Panc1 (cell line): ENCODE measurements around the gene POLA1. TPM values are rescaled to one million over a fixed set of nuclear protein-coding genes. Genes with fewer than 3 reads are reported as not detected.
A peak's percentile ranks its signal among the peaks of the same experiment; 100 is the strongest.

Experiments used
- ATAC-seq: fragments of 200-7000 bp; cut with Tn5 transposase; 2 replicates; pipeline ENCODE4 v1.9.1; 2020; ENCODE audit warnings: mild to moderate bottlenecking, moderate library complexity
- BruUV-seq: library from RNA; stranded (reverse); fragments of 400-500 nt; replicated peaks from 2 replicates; lab custom pipeline; 2021; lab: Mats Ljungman, UMichigan
- CTCF ChIA-PET: fragments of 300-600 bp; sonication (Branson Sonifier 250); formaldehyde crosslinking; loops from one replicate; lab custom pipeline; 2022; ENCODE audit warnings: antibody characterized with exemption; lab: Charles Lee
- POLR2A ChIA-PET: fragments of 300-600 bp; sonication (Branson Sonifier 250); formaldehyde crosslinking; loops from one replicate; lab custom pipeline; 2022; ENCODE audit warnings: antibody characterized with exemption; lab: Charles Lee
- DNase-seq: peaks from one replicate; pipeline ENCODE4 v3.0.0-alpha.2; 2010; ENCODE audit warnings: low read depth, low spot score
- H3K27ac ChIP-seq: 2 replicates; pipeline ENCODE4 v1.5.1; 2011; ENCODE audit warnings: mild to moderate bottlenecking, low read length, inconsistent platforms
- H3K27me3 ChIP-seq: fragments of 200-500 bp; sonication (Bioruptor generic); 2 replicates; pipeline ENCODE4 v1.6.0; 2014; ENCODE audit warnings: low read length, inconsistent platforms; ENCODE audit not compliant: control insufficient read depth, insufficient read depth
- H3K36me3 ChIP-seq: fragments of 200-500 bp; sonication (Bioruptor generic); 2 replicates; pipeline ENCODE4 v1.5.1; 2014; ENCODE audit warnings: inconsistent platforms, mild to moderate bottlenecking, low read length, moderate library complexity; ENCODE audit not compliant: control insufficient read depth, insufficient read depth
- H3K4me1 ChIP-seq: 2 replicates; pipeline ENCODE4 v1.5.1; 2011; ENCODE audit warnings: inconsistent platforms, mild to moderate bottlenecking, low read length, moderate library complexity; ENCODE audit not compliant: control insufficient read depth, insufficient read depth
- H3K4me3 ChIP-seq, 2 experiments: 2 replicates each; pipeline ENCODE4 v1.5.1; 2011 to 2012; ENCODE audit warnings: low read depth in 2 of 2, low read length in 2 of 2, mild to moderate bottlenecking in 2 of 2, inconsistent platforms in 1 of 2, moderate library complexity in 1 of 2
- H3K9me3 ChIP-seq: fragments of 200-500 bp; sonication (Bioruptor generic); 2 replicates; pipeline ENCODE4 v1.5.1; 2014; ENCODE audit warnings: low read depth, mild to moderate bottlenecking, inconsistent platforms, low read length, moderate library complexity; ENCODE audit not compliant: control insufficient read depth, insufficient read depth
- POLR2AphosphoS5 ChIP-seq: IDR thresholded peaks from 2 replicates; pipeline ENCODE4 v1.6.1; 2012; ENCODE audit warnings: mild to moderate bottlenecking, low read depth, low read length, moderate library complexity
- SIN3A ChIP-seq: IDR thresholded peaks from 2 replicates; pipeline ENCODE4 v1.6.1; 2012; ENCODE audit warnings: low read depth, mild to moderate bottlenecking, low read length, moderate library complexity, borderline replicate concordance; ENCODE audit not compliant: insufficient read depth
- TCF7L2 ChIP-seq: IDR thresholded peaks from 2 replicates; pipeline ENCODE4 v1.6.1; 2011; ENCODE audit warnings: mild to moderate bottlenecking, low read depth, low read length, inconsistent platforms
- in situ Hi-C: cut with HindIII; loops from 2 replicates; pipeline ENCODE4 v1.10.0; 2016; ENCODE audit warnings: low sequenced_read_pairs, low pct_unique_long_range_greater_than_20kb
- intact Hi-C: fragments of 100-400 bp; cut with micrococcal nuclease; formaldehyde crosslinking; loops from one replicate; pipeline ENCODE4 v1.10.0; 2022; ENCODE audit not compliant: unreplicated experiment
- total RNA-seq: library from RNA; stranded (reverse); gene quantifications from one replicate; pipeline ENCODE4 v1.2.1, GENCODE V29; 2021; ENCODE audit not compliant: unreplicated experiment
- TF ChIP-seq, protein P1 (sequence below), 2 experiments: IDR thresholded peaks; 2 replicates each; pipeline ENCODE4 v1.6.1; 2011 to 2012; ENCODE audit warnings: low read depth in 2 of 2, control low read depth in 1 of 2, low read length in 1 of 2, mild to moderate bottlenecking in 1 of 2, moderate library complexity in 1 of 2; ENCODE audit not compliant: insufficient read depth in 1 of 2
- TF ChIP-seq, protein P2 (sequence below): fragments of 450-650 bp; IDR thresholded peaks from 2 replicates; pipeline ENCODE4 v1.5.1; 2017; ENCODE audit warnings: mild to moderate bottlenecking

The POLA1 gene
- total RNA-seq, 1 experiment from 2014 or later, result 10.5 TPM

- Histone ChIP-seq H3K36me3 (no peaks in the 10 kb centered on the region), H3K9me3 (no peaks in the 10 kb centered on the region), H3K4me1 (no peaks in the 10 kb centered on the region), H3K4me3 (peak overlapping the region; percentile 4 to 20; a peak in 1 of 4 replicates), H3K27me3 (peaks cover 14% of the 10 kb centered on the region), H3K27ac (no peak overlapping the region)
- TF ChIP-seq, protein P1, sequence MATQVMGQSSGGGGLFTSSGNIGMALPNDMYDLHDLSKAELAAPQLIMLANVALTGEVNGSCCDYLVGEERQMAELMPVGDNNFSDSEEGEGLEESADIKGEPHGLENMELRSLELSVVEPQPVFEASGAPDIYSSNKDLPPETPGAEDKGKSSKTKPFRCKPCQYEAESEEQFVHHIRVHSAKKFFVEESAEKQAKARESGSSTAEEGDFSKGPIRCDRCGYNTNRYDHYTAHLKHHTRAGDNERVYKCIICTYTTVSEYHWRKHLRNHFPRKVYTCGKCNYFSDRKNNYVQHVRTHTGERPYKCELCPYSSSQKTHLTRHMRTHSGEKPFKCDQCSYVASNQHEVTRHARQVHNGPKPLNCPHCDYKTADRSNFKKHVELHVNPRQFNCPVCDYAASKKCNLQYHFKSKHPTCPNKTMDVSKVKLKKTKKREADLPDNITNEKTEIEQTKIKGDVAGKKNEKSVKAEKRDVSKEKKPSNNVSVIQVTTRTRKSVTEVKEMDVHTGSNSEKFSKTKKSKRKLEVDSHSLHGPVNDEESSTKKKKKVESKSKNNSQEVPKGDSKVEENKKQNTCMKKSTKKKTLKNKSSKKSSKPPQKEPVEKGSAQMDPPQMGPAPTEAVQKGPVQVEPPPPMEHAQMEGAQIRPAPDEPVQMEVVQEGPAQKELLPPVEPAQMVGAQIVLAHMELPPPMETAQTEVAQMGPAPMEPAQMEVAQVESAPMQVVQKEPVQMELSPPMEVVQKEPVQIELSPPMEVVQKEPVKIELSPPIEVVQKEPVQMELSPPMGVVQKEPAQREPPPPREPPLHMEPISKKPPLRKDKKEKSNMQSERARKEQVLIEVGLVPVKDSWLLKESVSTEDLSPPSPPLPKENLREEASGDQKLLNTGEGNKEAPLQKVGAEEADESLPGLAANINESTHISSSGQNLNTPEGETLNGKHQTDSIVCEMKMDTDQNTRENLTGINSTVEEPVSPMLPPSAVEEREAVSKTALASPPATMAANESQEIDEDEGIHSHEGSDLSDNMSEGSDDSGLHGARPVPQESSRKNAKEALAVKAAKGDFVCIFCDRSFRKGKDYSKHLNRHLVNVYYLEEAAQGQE (IDR thresholded peaks at IDR 0.05; ENCODE audit: insufficient read depth in 1 of 2, low read depth in 2 of 2, low read length in 1 of 2), result no peak
- no peak for TF ChIP-seq POLR2AphosphoS5
- TF ChIP-seq, protein P2, sequence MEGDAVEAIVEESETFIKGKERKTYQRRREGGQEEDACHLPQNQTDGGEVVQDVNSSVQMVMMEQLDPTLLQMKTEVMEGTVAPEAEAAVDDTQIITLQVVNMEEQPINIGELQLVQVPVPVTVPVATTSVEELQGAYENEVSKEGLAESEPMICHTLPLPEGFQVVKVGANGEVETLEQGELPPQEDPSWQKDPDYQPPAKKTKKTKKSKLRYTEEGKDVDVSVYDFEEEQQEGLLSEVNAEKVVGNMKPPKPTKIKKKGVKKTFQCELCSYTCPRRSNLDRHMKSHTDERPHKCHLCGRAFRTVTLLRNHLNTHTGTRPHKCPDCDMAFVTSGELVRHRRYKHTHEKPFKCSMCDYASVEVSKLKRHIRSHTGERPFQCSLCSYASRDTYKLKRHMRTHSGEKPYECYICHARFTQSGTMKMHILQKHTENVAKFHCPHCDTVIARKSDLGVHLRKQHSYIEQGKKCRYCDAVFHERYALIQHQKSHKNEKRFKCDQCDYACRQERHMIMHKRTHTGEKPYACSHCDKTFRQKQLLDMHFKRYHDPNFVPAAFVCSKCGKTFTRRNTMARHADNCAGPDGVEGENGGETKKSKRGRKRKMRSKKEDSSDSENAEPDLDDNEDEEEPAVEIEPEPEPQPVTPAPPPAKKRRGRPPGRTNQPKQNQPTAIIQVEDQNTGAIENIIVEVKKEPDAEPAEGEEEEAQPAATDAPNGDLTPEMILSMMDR, result no peak
- TF ChIP-seq TCF7L2, result no peak
- TF ChIP-seq SIN3A, result no peak
- DNase-seq (no peak), ATAC-seq (no peak)
- POLR2A ChIA-PET, result no interaction called here
- in situ Hi-C loops (no loop called here), intact Hi-C loops (no loop called here)
- CTCF ChIA-PET, result no interaction called here
- BruUV-seq, result no TSS peak
These were observed 309.5 kb downstream of the POLA1 start for GRCh38 chrX:25003066-25003849.

DNA sequence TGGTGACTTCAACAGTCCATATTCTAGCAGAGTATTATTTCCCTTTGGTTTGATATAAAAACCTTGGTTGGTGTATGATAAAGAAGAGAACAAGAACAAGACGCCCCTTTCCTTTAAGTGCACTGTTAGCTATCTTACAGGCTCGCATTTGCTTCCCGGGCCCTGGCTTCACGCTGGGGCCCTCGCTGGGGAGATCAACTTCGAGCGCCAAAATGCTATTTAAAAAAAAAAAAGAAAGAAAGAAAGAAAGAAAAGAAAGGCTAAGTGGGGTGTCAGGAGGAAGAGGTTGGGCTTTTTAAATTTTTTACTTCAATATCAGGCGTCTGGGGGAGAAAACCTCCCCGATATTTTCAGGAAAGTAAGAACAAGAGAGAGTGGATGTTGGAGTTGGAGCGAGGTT, 310.3 kb downstream of the POLA1 start:
- in situ Hi-C loops (no loop called here), intact Hi-C loops (no loop called here)
- TF ChIP-seq SIN3A, result no peak
- TF ChIP-seq, protein P1 (IDR thresholded peaks at IDR 0.05; ENCODE audit: insufficient read depth in 1 of 2, low read depth in 2 of 2, low read length in 1 of 2), result no peak
- ATAC-seq, result no peak
- H3K27me3 ChIP-seq, result peaks cover 16% of the 10 kb centered on the region
- H3K4me3 ChIP-seq, result no peak overlapping the region
- ChIA-PET CTCF (no interaction called here), POLR2A (no interaction called here)
- BruUV-seq, result no TSS peak
- no peaks in the 10 kb centered on the region for H3K9me3 ChIP-seq
- no peak overlapping the region for H3K27ac ChIP-seq
- no peaks in the 10 kb centered on the region for H3K4me1 ChIP-seq
- no peak for DNase-seq
- H3K36me3 ChIP-seq, result no peaks in the 10 kb centered on the region
